Measurements from ENCODE around the gene SELENOF.
"Not testable (repeated sequence)": the region's sequence is repeated elsewhere in the genome, so short reads cannot be mapped to it uniquely, and the experiment has no call there.

The SELENOF gene

DNA sequence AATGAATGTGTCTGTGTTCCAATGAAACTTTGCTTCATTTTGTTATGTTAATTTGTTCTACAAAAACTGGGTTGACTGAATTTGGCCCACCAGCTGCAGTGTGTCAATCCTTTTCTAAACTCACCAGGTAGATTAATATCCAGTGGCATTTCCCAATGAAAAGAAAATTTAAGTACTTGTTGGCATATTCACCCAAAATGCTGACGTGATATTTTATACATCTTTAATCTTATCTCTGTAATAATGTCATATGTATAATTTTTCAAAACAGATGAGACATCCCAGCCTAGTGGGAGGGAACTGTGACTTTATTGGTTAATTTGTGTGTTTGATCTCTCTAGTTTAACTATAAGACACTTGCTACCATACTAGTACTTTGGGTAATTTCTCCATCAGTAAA lies 8.1 kb downstream of the SELENOF start:
- no peak overlapping the region for H3K9ac ChIP-seq (ENCODE audit: low read depth in 1 of 2, low read length in 2 of 2)
- H3K4me1 ChIP-seq (ENCODE audit: control insufficient read depth in 1 of 2, insufficient read depth in 2 of 2, low read length in 2 of 2), result no peaks in the 10 kb centered on the region
- H3K36me3 ChIP-seq (ENCODE audit: control insufficient read depth in 1 of 2, insufficient read depth in 2 of 2, low read length in 2 of 2), result peaks cover 7 to 9% of the 10 kb centered on the region in 2 donors
- no peak overlapping the region for H3K27ac ChIP-seq (ENCODE audit: low read depth, low read length)
- H3K27me3 ChIP-seq (ENCODE audit: control insufficient read depth in 1 of 2, insufficient read depth in 2 of 2, low read length in 2 of 2), result no peaks in the 10 kb centered on the region
- H3K4me3 ChIP-seq (ENCODE audit: low read depth in 1 of 2, low read length in 2 of 2), result no peak overlapping the region
- H3K9me3 ChIP-seq (ENCODE audit: control insufficient read depth in 1 of 2, low read length in 2 of 2), result no peaks in the 10 kb centered on the region

DNA sequence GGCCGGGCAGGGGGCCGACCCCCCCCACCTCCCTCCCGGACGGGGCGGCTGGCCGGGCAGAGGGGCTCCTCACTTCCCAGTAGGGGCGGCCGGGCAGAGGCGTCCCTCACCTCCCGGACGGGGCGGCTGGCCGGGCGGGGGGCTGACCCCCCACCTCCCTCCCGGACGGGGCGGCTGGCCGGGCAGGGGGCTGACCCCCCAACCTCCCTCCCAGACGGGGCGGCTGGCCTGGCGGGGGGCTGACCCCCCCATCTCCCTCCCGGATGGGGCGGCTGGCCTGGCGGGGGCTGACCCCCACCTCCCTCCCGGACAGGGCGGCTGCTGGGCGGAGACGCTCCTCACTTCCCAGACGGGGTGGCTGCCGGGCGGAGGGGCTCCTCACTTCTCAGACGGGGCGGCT lies 14.5 kb downstream of the SELENOF start:
- not testable (repeated sequence) for H3K4me1 ChIP-seq (ENCODE audit: control insufficient read depth in 1 of 2, insufficient read depth in 2 of 2, low read length in 2 of 2)

GRCh38 chr1:86888327-86888726 lies 25.6 kb downstream of the SELENOF start:
- Histone ChIP-seq H3K27ac (ENCODE audit: low read depth, low read length) (no peak overlapping the region), H3K9me3 (ENCODE audit: control insufficient read depth in 1 of 2, low read length in 2 of 2) (no peaks in the 10 kb centered on the region), H3K27me3 (ENCODE audit: control insufficient read depth in 1 of 2, insufficient read depth in 2 of 2, low read length in 2 of 2) (no peaks in the 10 kb centered on the region), H3K4me3 (ENCODE audit: low read depth in 1 of 2, low read length in 2 of 2) (no peak overlapping the region), H3K36me3 (ENCODE audit: control insufficient read depth in 1 of 2, insufficient read depth in 2 of 2, low read length in 2 of 2) (peaks cover 0 to 3% of the 10 kb centered on the region in 2 donors), H3K4me1 (ENCODE audit: control insufficient read depth in 1 of 2, insufficient read depth in 2 of 2, low read length in 2 of 2) (no peaks in the 10 kb centered on the region), H3K9ac (ENCODE audit: low read depth in 1 of 2, low read length in 2 of 2) (no peak overlapping the region)

More for the DNA sequence above, 14.5 kb downstream of the SELENOF start:
- not testable (repeated sequence) for H3K27me3 ChIP-seq (ENCODE audit: control insufficient read depth in 1 of 2, insufficient read depth in 2 of 2, low read length in 2 of 2); H3K4me3 ChIP-seq (ENCODE audit: low read depth in 1 of 2, low read length in 2 of 2); H3K9me3 ChIP-seq (ENCODE audit: control insufficient read depth in 1 of 2, low read length in 2 of 2); H3K27ac ChIP-seq (ENCODE audit: low read depth, low read length); H3K9ac ChIP-seq (ENCODE audit: low read depth in 1 of 2, low read length in 2 of 2)
- H3K36me3 ChIP-seq (ENCODE audit: control insufficient read depth in 1 of 2, insufficient read depth in 2 of 2, low read length in 2 of 2), result peaks cover 7 to 17% of the 10 kb centered on the region in 2 donors

- Histone ChIP-seq H3K36me3 (ENCODE audit: control insufficient read depth in 1 of 2, insufficient read depth in 2 of 2, low read length in 2 of 2) (peaks cover 0 to 3% of the 10 kb centered on the region in 2 donors), H3K4me3 (ENCODE audit: low read depth in 1 of 2, low read length in 2 of 2) (no peak overlapping the region), H3K9me3 (ENCODE audit: control insufficient read depth in 1 of 2, low read length in 2 of 2) (no peaks in the 10 kb centered on the region)
Observed at GRCh38 chr1:86887479-86888162, 26.3 kb downstream of the SELENOF start.

DNA sequence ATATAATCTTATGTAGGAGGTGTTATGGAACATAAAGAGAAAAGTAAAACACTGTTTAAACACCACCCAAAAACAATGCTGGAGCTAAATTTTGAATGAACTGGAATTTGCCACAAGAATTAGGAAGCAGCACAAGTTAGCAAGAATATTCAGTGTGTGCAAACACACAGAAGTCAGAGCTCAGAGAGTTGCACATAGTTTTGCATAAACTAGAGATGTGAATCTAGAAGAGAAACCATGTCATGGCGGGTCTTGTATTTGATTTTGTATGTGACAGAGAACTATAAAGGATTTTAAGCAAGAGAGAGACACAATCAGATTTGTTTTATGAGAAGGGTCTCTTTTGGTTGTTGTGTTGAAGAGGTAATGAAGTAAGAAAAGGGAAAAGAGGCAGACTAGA lies 38.2 kb downstream of the SELENOF start:
- peaks cover 6 to 16% of the 10 kb centered on the region in 2 donors for H3K36me3 ChIP-seq (ENCODE audit: control insufficient read depth in 1 of 2, insufficient read depth in 2 of 2, low read length in 2 of 2)
- H3K27me3 ChIP-seq (ENCODE audit: control insufficient read depth in 1 of 2, insufficient read depth in 2 of 2, low read length in 2 of 2), result no peaks in the 10 kb centered on the region
- no peaks in the 10 kb centered on the region for H3K4me1 ChIP-seq (ENCODE audit: control insufficient read depth in 1 of 2, insufficient read depth in 2 of 2, low read length in 2 of 2)
- no peak overlapping the region for H3K4me3 ChIP-seq (ENCODE audit: low read depth in 1 of 2, low read length in 2 of 2)
- no peak overlapping the region for H3K9ac ChIP-seq (ENCODE audit: low read depth in 1 of 2, low read length in 2 of 2)
- H3K9me3 ChIP-seq (ENCODE audit: control insufficient read depth in 1 of 2, low read length in 2 of 2), result no peaks in the 10 kb centered on the region
- H3K27ac ChIP-seq (ENCODE audit: low read depth, low read length), result no peak overlapping the region

More at GRCh38 chr1:86887479-86888162, 26.3 kb downstream of the SELENOF start:
- Histone ChIP-seq H3K27me3 (ENCODE audit: control insufficient read depth in 1 of 2, insufficient read depth in 2 of 2, low read length in 2 of 2) (no peaks in the 10 kb centered on the region), H3K4me1 (ENCODE audit: control insufficient read depth in 1 of 2, insufficient read depth in 2 of 2, low read length in 2 of 2) (no peaks in the 10 kb centered on the region), H3K27ac (ENCODE audit: low read depth, low read length) (no peak overlapping the region), H3K9ac (ENCODE audit: low read depth in 1 of 2, low read length in 2 of 2) (no peak overlapping the region)

- no peaks in the 10 kb centered on the region for H3K27me3 ChIP-seq (ENCODE audit: control insufficient read depth in 1 of 2, insufficient read depth in 2 of 2, low read length in 2 of 2)
- H3K9ac ChIP-seq (ENCODE audit: low read depth in 1 of 2, low read length in 2 of 2), result no peak overlapping the region
- H3K9me3 ChIP-seq (ENCODE audit: control insufficient read depth in 1 of 2, low read length in 2 of 2), result no peaks in the 10 kb centered on the region
- peaks cover 0 to 5% of the 10 kb centered on the region in 2 donors for H3K36me3 ChIP-seq (ENCODE audit: control insufficient read depth in 1 of 2, insufficient read depth in 2 of 2, low read length in 2 of 2)
- no peak overlapping the region for H3K4me3 ChIP-seq (ENCODE audit: low read depth in 1 of 2, low read length in 2 of 2)
- no peaks in the 10 kb centered on the region for H3K4me1 ChIP-seq (ENCODE audit: control insufficient read depth in 1 of 2, insufficient read depth in 2 of 2, low read length in 2 of 2)
- no peak overlapping the region for H3K27ac ChIP-seq (ENCODE audit: low read depth, low read length)
Observed at GRCh38 chr1:86872086-86872485, 41.8 kb downstream of the SELENOF start.

- no peaks in the 10 kb centered on the region for H3K4me1 ChIP-seq (ENCODE audit: control insufficient read depth in 1 of 2, insufficient read depth in 2 of 2, low read length in 2 of 2)
- H3K27me3 ChIP-seq (ENCODE audit: control insufficient read depth in 1 of 2, insufficient read depth in 2 of 2, low read length in 2 of 2), result no peaks in the 10 kb centered on the region
- no peak overlapping the region for H3K9ac ChIP-seq (ENCODE audit: low read depth in 1 of 2, low read length in 2 of 2)
- no peak overlapping the region for H3K27ac ChIP-seq (ENCODE audit: low read depth, low read length)
- no peaks in the 10 kb centered on the region for H3K36me3 ChIP-seq (ENCODE audit: control insufficient read depth in 1 of 2, insufficient read depth in 2 of 2, low read length in 2 of 2)
- H3K4me3 ChIP-seq (ENCODE audit: low read depth in 1 of 2, low read length in 2 of 2), result no peak overlapping the region
- no peaks in the 10 kb centered on the region for H3K9me3 ChIP-seq (ENCODE audit: control insufficient read depth in 1 of 2, low read length in 2 of 2)
Observed at GRCh38 chr1:86871001-86871400, 42.9 kb downstream of the SELENOF start.

DNA sequence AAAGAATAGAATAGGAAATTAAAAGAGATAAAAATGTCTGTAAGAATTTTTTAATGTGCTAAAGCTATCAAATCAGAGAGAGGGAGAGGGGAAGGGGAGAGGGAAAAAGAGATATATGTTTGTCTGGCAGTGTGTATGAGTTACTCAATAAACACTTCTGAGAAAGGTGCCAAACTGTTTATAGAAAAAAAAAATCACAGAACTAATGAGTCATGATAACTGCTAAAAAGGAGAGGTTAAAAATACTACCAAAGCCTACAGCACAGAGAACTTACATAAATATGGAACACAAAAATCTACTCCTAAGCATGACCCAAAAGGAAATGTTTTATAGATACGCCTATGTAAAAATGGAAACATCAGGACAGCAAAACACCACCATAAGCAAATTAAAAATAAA lies 45.4 kb downstream of the SELENOF start:
- Histone ChIP-seq H3K4me3 (ENCODE audit: low read depth in 1 of 2, low read length in 2 of 2) (no peak overlapping the region), H3K36me3 (ENCODE audit: control insufficient read depth in 1 of 2, insufficient read depth in 2 of 2, low read length in 2 of 2) (no peaks in the 10 kb centered on the region), H3K27me3 (ENCODE audit: control insufficient read depth in 1 of 2, insufficient read depth in 2 of 2, low read length in 2 of 2) (no peaks in the 10 kb centered on the region), H3K27ac (ENCODE audit: low read depth, low read length) (no peak overlapping the region), H3K4me1 (ENCODE audit: control insufficient read depth in 1 of 2, insufficient read depth in 2 of 2, low read length in 2 of 2) (no peaks in the 10 kb centered on the region), H3K9me3 (ENCODE audit: control insufficient read depth in 1 of 2, low read length in 2 of 2) (no peaks in the 10 kb centered on the region), H3K9ac (ENCODE audit: low read depth in 1 of 2, low read length in 2 of 2) (no peak overlapping the region)

DNA sequence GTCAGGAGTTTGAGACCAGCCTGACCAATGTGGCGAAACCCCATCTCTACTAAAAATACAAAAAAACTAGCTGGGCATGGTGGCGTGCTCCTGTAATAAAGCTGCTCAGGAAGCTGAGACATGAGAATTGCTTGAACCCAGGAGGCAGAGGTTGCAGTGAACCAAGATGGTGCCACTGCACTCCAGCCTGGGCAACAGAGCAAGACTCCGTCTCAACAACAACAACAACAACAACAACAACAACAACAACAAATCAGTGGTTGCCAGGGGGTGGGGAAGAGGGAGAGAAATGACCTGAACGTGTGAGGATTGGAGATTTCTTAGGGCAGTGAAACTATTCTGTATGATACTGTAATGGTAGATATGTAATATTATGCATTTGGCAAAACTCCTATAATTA lies 46.6 kb downstream of the SELENOF start:
- not testable (repeated sequence) for H3K36me3 ChIP-seq (ENCODE audit: control insufficient read depth in 1 of 2, insufficient read depth in 2 of 2, low read length in 2 of 2); H3K4me1 ChIP-seq (ENCODE audit: control insufficient read depth in 1 of 2, insufficient read depth in 2 of 2, low read length in 2 of 2)

DNA sequence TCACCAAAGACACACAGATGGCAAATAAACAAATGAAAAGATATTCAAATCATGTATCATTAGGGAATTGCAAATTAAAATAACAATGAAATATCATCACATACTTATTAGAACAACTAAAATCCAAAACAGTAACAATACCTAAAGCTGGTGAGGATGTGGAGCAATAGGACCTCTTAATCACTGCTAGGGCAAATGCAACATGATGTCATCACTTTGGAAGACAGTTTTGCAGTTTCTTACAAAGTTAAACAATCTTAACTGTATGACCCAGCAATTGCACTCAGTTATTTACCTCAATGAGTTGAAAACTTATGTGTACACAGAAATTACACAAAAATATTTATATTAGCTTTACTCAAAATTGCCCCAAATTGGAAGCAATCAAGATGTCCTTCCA lies 47.3 kb downstream of the SELENOF start:
- H3K4me3 ChIP-seq (ENCODE audit: low read depth in 1 of 2, low read length in 2 of 2), result no peak overlapping the region
- no peaks in the 10 kb centered on the region for H3K27me3 ChIP-seq (ENCODE audit: control insufficient read depth in 1 of 2, insufficient read depth in 2 of 2, low read length in 2 of 2)
- H3K9me3 ChIP-seq (ENCODE audit: control insufficient read depth in 1 of 2, low read length in 2 of 2), result no peaks in the 10 kb centered on the region
- H3K9ac ChIP-seq (ENCODE audit: low read depth in 1 of 2, low read length in 2 of 2), result no peak overlapping the region
- no peaks in the 10 kb centered on the region for H3K4me1 ChIP-seq (ENCODE audit: control insufficient read depth in 1 of 2, insufficient read depth in 2 of 2, low read length in 2 of 2)
- H3K36me3 ChIP-seq (ENCODE audit: control insufficient read depth in 1 of 2, insufficient read depth in 2 of 2, low read length in 2 of 2), result no peaks in the 10 kb centered on the region
- no peak overlapping the region for H3K27ac ChIP-seq (ENCODE audit: low read depth, low read length)

More for the DNA sequence above, 46.6 kb downstream of the SELENOF start:
- H3K4me3 ChIP-seq (ENCODE audit: low read depth in 1 of 2, low read length in 2 of 2); H3K9ac ChIP-seq (ENCODE audit: low read depth in 1 of 2, low read length in 2 of 2); H3K27ac ChIP-seq (ENCODE audit: low read depth, low read length); H3K27me3 ChIP-seq (ENCODE audit: control insufficient read depth in 1 of 2, insufficient read depth in 2 of 2, low read length in 2 of 2); H3K9me3 ChIP-seq (ENCODE audit: control insufficient read depth in 1 of 2, low read length in 2 of 2): not testable (repeated sequence)
